ENCODE measurements around the gene JAG2. TPM values are rescaled to one million over a fixed set of nuclear protein-coding genes. Genes with fewer than 3 reads are reported as not detected.

The JAG2 gene
- total RNA-seq, 3 donors from 2014 or later: 4.2 to 15.4 (median 13.1) TPM

GRCh38 chr14:105126981-105127329, 41.6 kb downstream of the JAG2 start:
- H3K27ac ChIP-seq: no peak overlapping the region
- no peak overlapping the region for H3K4me3 ChIP-seq
- H3K36me3 ChIP-seq: no peaks in the 10 kb centered on the region
- no peak for TF ChIP-seq POLR2AphosphoS5 (IDR thresholded peaks at IDR 0.05)
- TF ChIP-seq CTCF (IDR thresholded peaks at IDR 0.05): no peak
- TF ChIP-seq POLR2A (IDR thresholded peaks at IDR 0.05): no peak
- peaks cover 5 to 6% of the 10 kb centered on the region in 2 donors for H3K9me3 ChIP-seq
- H3K4me1 ChIP-seq: no peaks in the 10 kb centered on the region
- DNase-seq (ENCODE audit: low spot score in 2 of 2): peak in 1 of 2 donors; percentile 32
- peaks cover 0 to 3% of the 10 kb centered on the region in 2 donors for H3K27me3 ChIP-seq
- intact Hi-C loops (cut with DNase I; ENCODE audit: low total_unique reads): no loop called here

DNA sequence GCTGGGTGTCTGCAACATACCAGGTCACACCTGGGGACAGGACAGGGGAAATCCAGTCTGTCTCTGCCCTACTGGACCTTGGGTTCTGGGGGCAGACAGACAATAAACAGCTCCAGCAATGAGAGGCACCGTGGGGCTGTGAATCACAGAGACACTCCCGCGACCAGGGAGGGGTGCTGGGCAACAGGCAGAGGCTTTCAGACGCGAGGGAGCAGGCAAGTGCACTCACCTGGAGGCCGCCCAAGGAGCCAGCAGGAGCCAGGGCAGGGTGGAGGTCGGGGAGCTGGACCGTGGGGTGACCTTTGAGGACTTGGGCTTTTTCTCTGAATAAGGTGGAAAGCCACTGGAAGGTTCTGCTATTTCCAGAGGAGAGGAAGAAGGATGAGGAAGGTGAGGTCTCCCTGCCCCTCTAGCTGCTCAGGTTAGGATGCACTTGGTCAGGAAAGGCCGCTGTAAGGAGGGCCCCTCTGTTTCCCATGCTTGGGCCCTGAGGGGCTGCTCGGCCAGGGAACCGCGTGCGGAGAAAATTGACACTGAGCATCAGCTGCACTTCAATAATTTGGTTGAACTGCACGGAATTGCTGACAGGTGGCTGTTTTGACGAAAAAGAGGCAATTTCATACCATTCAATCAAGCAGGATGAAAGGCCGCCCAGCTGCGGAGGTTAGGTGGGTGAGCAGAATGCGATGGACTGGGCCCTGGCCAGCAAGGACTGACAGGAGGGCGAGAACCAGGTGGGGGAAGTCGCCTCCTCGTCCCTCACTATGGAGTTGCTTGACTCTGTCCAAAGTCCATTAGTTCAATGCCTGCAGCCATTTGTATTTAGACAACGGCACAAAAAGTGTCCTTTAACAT, 42.2 kb downstream of the JAG2 start:
- TF ChIP-seq POLR2A (IDR thresholded peaks at IDR 0.05) (no peak), POLR2AphosphoS5 (IDR thresholded peaks at IDR 0.05) (no peak), CTCF (IDR thresholded peaks at IDR 0.05) (no peak)
- peaks cover 0 to 3% of the 10 kb centered on the region in 2 donors for H3K27me3 ChIP-seq
- H3K9me3 ChIP-seq: peaks cover 0 to 11% of the 10 kb centered on the region in 2 donors
- no peaks in the 10 kb centered on the region for H3K36me3 ChIP-seq
- intact Hi-C loops (cut with DNase I; ENCODE audit: low total_unique reads): no loop called here
- DNase-seq (ENCODE audit: low spot score in 2 of 2): peak in 1 of 2 donors; percentile 4
- H3K4me3 ChIP-seq: no peak overlapping the region
- no peak overlapping the region for H3K27ac ChIP-seq
- no peaks in the 10 kb centered on the region for H3K4me1 ChIP-seq

- H3K36me3 ChIP-seq: no peaks in the 10 kb centered on the region
- H3K4me1 ChIP-seq: peaks cover 0 to 1% of the 10 kb centered on the region in 2 donors
- H3K4me3 ChIP-seq: no peak overlapping the region
- peaks cover 0 to 3% of the 10 kb centered on the region in 2 donors for H3K27me3 ChIP-seq
- peak in 1 of 2 donors; percentile 9 for DNase-seq (ENCODE audit: low spot score in 2 of 2)
- intact Hi-C loops (cut with DNase I; ENCODE audit: low total_unique reads): loop anchor here (1.0 kb wide), 1 partner anchor 22 kb away; no protein-coding TSS in a partner anchor
- H3K9me3 ChIP-seq: peaks cover 0 to 15% of the 10 kb centered on the region in 2 donors
- TF ChIP-seq CTCF (IDR thresholded peaks at IDR 0.05): no peak
- TF ChIP-seq POLR2AphosphoS5 (IDR thresholded peaks at IDR 0.05): no peak
- TF ChIP-seq POLR2A (IDR thresholded peaks at IDR 0.05): no peak
- no peak overlapping the region for H3K27ac ChIP-seq
These were observed 43.8 kb downstream of the JAG2 start for GRCh38 chr14:105124823-105125222.

- Histone ChIP-seq H3K27ac (no peak overlapping the region), H3K4me1 (peaks cover 0 to 5% of the 10 kb centered on the region in 2 donors), H3K27me3 (peaks cover 0 to 3% of the 10 kb centered on the region in 2 donors), H3K36me3 (no peaks in the 10 kb centered on the region), H3K4me3 (no peak overlapping the region), H3K9me3 (peaks cover 0 to 15% of the 10 kb centered on the region in 2 donors)
- peak in 1 of 2 donors; percentile 11 for DNase-seq (ENCODE audit: low spot score in 2 of 2)
- intact Hi-C loops (cut with DNase I; ENCODE audit: low total_unique reads): loop anchor here (1.0 kb wide), 1 partner anchor 23 kb away; no protein-coding TSS in a partner anchor
- TF ChIP-seq POLR2A (IDR thresholded peaks at IDR 0.05) (no peak), CTCF (IDR thresholded peaks at IDR 0.05) (no peak), POLR2AphosphoS5 (IDR thresholded peaks at IDR 0.05) (no peak)
These were observed 44.4 kb downstream of the JAG2 start for GRCh38 chr14:105123981-105124765.

All from breast epithelium (tissue), 4 donors.